HG03039 (cell line): ENCODE data around the gene ILF2.
A peak's percentile ranks its signal among the peaks of the same experiment; 100 is the strongest.
"Not testable (repeated sequence)": the region's sequence is repeated elsewhere in the genome, so short reads cannot be mapped to it uniquely, and the experiment has no call there.

ENCODE experiments used
- ATAC-seq: cut with Tn5 transposase; IDR thresholded peaks from one replicate; pipeline ENCODE4 v1.9.1; 2021; ENCODE audit warnings: mild to moderate bottlenecking, moderate library complexity; ENCODE audit not compliant: unreplicated experiment

ILF2 gene

GRCh38 chr1:153649137-153649862 is 21.5 kb downstream of the ILF2 start:
- ATAC-seq, result no peak

GRCh38 chr1:153648000-153648643 is 22.7 kb downstream of the ILF2 start:
- ATAC-seq, result no peak

- no peak for ATAC-seq
Observed at GRCh38 chr1:153647346-153647714, 23.5 kb downstream of the ILF2 start.

- no peak for ATAC-seq
Observed at GRCh38 chr1:153646672-153647345, 24.0 kb downstream of the ILF2 start.

GRCh38 chr1:153643816-153644215 is 27.0 kb downstream of the ILF2 start:
- ATAC-seq, result no peak

- ATAC-seq, result no peak
Observed at GRCh38 chr1:153643100-153643499, 27.7 kb downstream of the ILF2 start.

GRCh38 chr1:153642161-153642560 is 28.6 kb downstream of the ILF2 start:
- ATAC-seq, result no peak

- no peak for ATAC-seq
Observed at GRCh38 chr1:153640861-153641260, 29.9 kb downstream of the ILF2 start.

- ATAC-seq, result not testable (repeated sequence)
Observed at GRCh38 chr1:153640213-153640612, 30.6 kb downstream of the ILF2 start.

GRCh38 chr1:153639280-153639679 is 31.5 kb downstream of the ILF2 start:
- no peak for ATAC-seq

GRCh38 chr1:153638261-153638660 is 32.5 kb downstream of the ILF2 start:
- ATAC-seq, result no peak

- ATAC-seq, result no peak
Observed at GRCh38 chr1:153636312-153636711, 34.5 kb downstream of the ILF2 start.

- no peak for ATAC-seq
Observed at GRCh38 chr1:153635872-153636271, 34.9 kb downstream of the ILF2 start.

GRCh38 chr1:153633754-153634665 is 36.8 kb downstream of the ILF2 start, which contains the start of gene CHTOP:
Gene CHTOP (plus strand): TSS chr1:153634066. CDS start chr1:153636589, 2,523 bp downstream.
- ATAC-seq, result peak; percentile 79

GRCh38 chr1:153633161-153633753 is 37.5 kb downstream of the ILF2 start:
- ATAC-seq, result no peak

GRCh38 chr1:153631047-153632022 is 39.5 kb downstream of the ILF2 start:
- no peak for ATAC-seq

- ATAC-seq, result no peak
Observed at GRCh38 chr1:153630384-153630783, 40.4 kb downstream of the ILF2 start.

- no peak for ATAC-seq
Observed at GRCh38 chr1:153629971-153630370, 40.8 kb downstream of the ILF2 start.

GRCh38 chr1:153629343-153629665 is 41.5 kb downstream of the ILF2 start:
- no peak for ATAC-seq
